MCF 10A (cell line): ENCODE results near the gene ELANE. TPM values are rescaled to one million over a fixed set of nuclear protein-coding genes. Genes with fewer than 3 reads are reported as not detected.
A peak's percentile ranks its signal among the peaks of the same experiment; 100 is the strongest.
"Not testable (repeated sequence)": the region's sequence is repeated elsewhere in the genome, so short reads cannot be mapped to it uniquely, and the experiment has no call there.

Source experiments
- BruUV-seq: library from RNA; stranded (reverse); fragments of 400-500 nt; replicated peaks from 2 replicates; lab custom pipeline; 2021; lab: Mats Ljungman, UMichigan
- CTCF ChIA-PET: fragments of 300-600 bp; sonication (Branson Sonifier 250); formaldehyde crosslinking; extraction: SDS; loops from one replicate; lab custom pipeline; 2021; ENCODE audit warnings: antibody characterized with exemption, inconsistent platforms; lab: Yijun Ruan, JAX
- POLR2A ChIA-PET: fragments of 300-600, 350-650 bp; sonication (Branson Sonifier 250); formaldehyde crosslinking; extraction: SDS; loops from one replicate; lab custom pipeline; 2020; ENCODE audit warnings: antibody characterized with exemption, inconsistent platforms; lab: Yijun Ruan, JAX
- DNase-seq: peaks from one replicate; pipeline ENCODE4 v3.0.0-alpha.2; 2018; ENCODE audit not compliant: unreplicated experiment
- H3K27ac Mint-ChIP-seq: one replicate; pipeline ENCODE4 v1.8.0; 2022; ENCODE audit warnings: mild to moderate bottlenecking, low read depth, mixed read lengths; ENCODE audit not compliant: unreplicated experiment
- H3K27me3 Mint-ChIP-seq: one replicate; pipeline ENCODE4 v1.8.0; 2022; ENCODE audit warnings: mixed read lengths; ENCODE audit not compliant: insufficient read depth, unreplicated experiment
- H3K36me3 Mint-ChIP-seq: one replicate; pipeline ENCODE4 v1.8.0; 2022; ENCODE audit warnings: mild to moderate bottlenecking, moderate library complexity, mixed read lengths; ENCODE audit not compliant: insufficient read depth, unreplicated experiment
- H3K4me1 Mint-ChIP-seq: one replicate; pipeline ENCODE4 v1.8.0; 2022; ENCODE audit warnings: mixed read lengths; ENCODE audit not compliant: insufficient read depth, unreplicated experiment
- H3K4me3 Mint-ChIP-seq: one replicate; pipeline ENCODE4 v1.8.0; 2022; ENCODE audit warnings: mild to moderate bottlenecking, moderate library complexity, mixed read lengths; ENCODE audit not compliant: unreplicated experiment
- H3K9me3 Mint-ChIP-seq: one replicate; pipeline ENCODE4 v1.8.0; 2022; ENCODE audit warnings: mixed read lengths; ENCODE audit not compliant: unreplicated experiment
- intact Hi-C: fragments of 100-400 bp; cut with micrococcal nuclease; formaldehyde crosslinking; loops from 2 replicates; pipeline ENCODE4 v1.14.1; 2022
- total RNA-seq: library from RNA; stranded (reverse); gene quantifications from 2 replicates; pipeline ENCODE4 v1.2.3, GENCODE V29; 2022
- TF ChIP-seq, protein P1 (sequence below): fragments of 200-600 bp; IDR thresholded peaks from one replicate; pipeline ENCODE4 v1.8.0; 2022; ENCODE audit warnings: antibody characterized with exemption, mild to moderate bottlenecking; ENCODE audit not compliant: unreplicated experiment

The ELANE gene
- total RNA-seq, 1 experiment from 2014 or later, result not detected

DNA sequence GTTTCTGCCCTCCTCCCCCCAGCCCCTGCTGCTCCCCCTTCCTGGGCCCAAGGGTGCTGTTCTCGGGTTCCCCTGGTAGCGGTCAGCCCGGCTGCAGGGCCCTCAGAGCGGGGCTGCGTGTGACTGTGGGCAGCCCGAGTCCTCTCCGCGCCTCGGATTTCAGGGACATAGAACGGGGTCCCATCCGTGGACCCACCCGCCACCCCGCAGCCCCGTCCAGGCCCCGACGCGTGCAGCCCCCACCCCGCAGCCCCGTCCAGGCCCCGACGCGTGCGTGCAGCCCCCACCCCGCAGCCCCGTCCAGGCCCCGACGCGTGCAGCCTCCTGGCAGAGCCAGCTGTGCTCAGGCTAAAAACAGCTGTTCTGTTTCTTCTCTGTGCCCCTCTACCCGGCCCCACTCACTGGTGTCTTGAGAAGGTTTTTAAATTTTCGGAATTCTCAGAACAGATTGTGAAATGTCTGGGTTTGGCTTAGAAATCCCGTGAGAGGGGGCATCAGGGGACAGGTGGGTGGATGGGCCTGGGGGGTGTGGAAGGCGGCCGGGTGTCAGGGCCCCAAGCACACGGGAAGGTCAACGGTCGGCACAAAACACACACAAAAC is 16.8 kb upstream of the ELANE start:
- Mint-ChIP-seq H3K27ac (no peak overlapping the region), H3K4me3 (no peak overlapping the region), H3K36me3 (no peaks in the 10 kb centered on the region), H3K27me3 (peaks cover 17% of the 10 kb centered on the region), H3K9me3 (no peaks in the 10 kb centered on the region), H3K4me1 (no peaks in the 10 kb centered on the region)
- no TSS peak for BruUV-seq
- TF ChIP-seq, protein P1, sequence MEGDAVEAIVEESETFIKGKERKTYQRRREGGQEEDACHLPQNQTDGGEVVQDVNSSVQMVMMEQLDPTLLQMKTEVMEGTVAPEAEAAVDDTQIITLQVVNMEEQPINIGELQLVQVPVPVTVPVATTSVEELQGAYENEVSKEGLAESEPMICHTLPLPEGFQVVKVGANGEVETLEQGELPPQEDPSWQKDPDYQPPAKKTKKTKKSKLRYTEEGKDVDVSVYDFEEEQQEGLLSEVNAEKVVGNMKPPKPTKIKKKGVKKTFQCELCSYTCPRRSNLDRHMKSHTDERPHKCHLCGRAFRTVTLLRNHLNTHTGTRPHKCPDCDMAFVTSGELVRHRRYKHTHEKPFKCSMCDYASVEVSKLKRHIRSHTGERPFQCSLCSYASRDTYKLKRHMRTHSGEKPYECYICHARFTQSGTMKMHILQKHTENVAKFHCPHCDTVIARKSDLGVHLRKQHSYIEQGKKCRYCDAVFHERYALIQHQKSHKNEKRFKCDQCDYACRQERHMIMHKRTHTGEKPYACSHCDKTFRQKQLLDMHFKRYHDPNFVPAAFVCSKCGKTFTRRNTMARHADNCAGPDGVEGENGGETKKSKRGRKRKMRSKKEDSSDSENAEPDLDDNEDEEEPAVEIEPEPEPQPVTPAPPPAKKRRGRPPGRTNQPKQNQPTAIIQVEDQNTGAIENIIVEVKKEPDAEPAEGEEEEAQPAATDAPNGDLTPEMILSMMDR, result no peak
- no peak for DNase-seq
- ChIA-PET CTCF (no interaction called here), POLR2A (no interaction called here)
- intact Hi-C loops, result no loop called here

DNA sequence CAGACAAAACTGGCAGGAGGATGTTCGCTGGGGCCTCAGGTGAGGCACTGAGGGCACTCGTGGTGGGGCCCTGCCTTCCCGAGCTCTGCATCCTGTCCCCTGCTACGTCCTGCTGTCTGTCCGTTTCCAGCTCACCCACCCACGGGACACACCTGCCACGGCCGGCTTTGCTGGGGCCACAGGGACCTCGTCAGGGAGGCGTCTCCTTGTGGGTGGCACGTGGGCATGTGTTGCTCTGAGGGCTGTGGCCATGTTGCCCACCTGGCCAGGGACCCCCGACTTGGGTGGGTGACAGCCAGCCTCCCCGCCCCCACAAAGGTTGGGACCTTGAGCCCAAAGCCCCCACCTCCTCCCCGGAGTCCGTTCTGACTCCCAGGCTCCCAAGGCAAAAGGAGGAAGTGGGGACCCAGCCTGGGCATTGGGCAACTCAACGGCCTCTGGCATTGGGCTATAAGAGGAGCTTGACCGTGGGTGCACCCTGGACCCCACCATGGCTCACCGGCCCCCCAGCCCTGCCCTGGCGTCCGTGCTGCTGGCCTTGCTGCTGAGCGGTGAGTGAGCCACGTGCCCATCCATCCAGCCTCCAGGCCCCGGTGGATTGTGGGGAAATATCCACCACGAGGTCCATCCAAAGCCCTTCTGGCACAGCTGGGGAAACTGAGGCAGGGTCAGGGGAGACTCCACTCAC is 11.4 kb upstream of the ELANE start, which contains the start of gene PRTN3:
TSS of gene PRTN3 (plus strand) at position 481 of the 688 bp plus-strand sequence. CDS start at position 491, 10 bp downstream.
- H3K27ac Mint-ChIP-seq, result peak within 1 kb of the TSS; percentile 51
- POLR2A ChIA-PET, result no interaction called here
- CTCF ChIA-PET, result interaction anchor here (0.5 to 0.6 kb wide), 2 partner anchors 73 to 130 kb away, joined by 3 read pairs; no protein-coding TSS in a partner anchor

DNA sequence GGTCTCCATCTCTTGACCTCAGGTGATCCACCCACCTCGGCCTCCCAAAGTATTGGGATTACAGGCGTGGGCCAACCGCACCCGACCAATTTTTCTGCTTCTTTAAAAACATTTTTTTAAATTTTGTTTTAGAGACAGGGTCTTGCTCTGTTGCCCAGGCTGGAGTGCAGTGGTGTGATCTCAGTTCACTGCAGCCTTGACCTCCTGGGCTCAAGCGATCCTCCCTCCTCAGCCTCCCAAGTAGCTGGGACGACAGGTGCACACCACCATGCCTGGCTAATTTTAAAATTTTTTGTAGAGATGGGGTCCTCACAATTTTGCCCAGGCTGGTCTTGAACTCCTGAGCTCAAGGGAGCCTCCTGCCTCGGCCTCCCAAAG is 9.3 kb upstream of the ELANE start:
- POLR2A ChIA-PET, BruUV-seq, H3K27ac Mint-ChIP-seq, intact Hi-C loops, H3K4me3 Mint-ChIP-seq, DNase-seq, H3K36me3 Mint-ChIP-seq, H3K9me3 Mint-ChIP-seq: not testable (repeated sequence)
- H3K27me3 Mint-ChIP-seq, result peaks cover 22% of the 10 kb centered on the region
- H3K4me1 Mint-ChIP-seq, result peaks cover 12% of the 10 kb centered on the region
- CTCF ChIA-PET, result interaction anchor here (0.6 to 0.8 kb wide), 3 partner anchors 50 to 115 kb away, joined by 3 to 4 read pairs (median 3); partner anchors contain the start of genes MED16 and RNU6-9

More for the DNA sequence above, 11.4 kb upstream of the ELANE start, which contains the start of gene PRTN3:
- no TSS peak for BruUV-seq
- peaks cover 7% of the 10 kb centered on the region for H3K9me3 Mint-ChIP-seq
- H3K27me3 Mint-ChIP-seq, result peaks cover 23% of the 10 kb centered on the region
- H3K4me3 Mint-ChIP-seq, result no peak within 1 kb of the TSS
- intact Hi-C loops, result no loop called here
- TF ChIP-seq, protein P1, result no peak
- no peak for DNase-seq
- H3K4me1 Mint-ChIP-seq, result peaks cover 6% of the 10 kb centered on the region
- H3K36me3 Mint-ChIP-seq, result no peaks in the 10 kb centered on the region

DNA sequence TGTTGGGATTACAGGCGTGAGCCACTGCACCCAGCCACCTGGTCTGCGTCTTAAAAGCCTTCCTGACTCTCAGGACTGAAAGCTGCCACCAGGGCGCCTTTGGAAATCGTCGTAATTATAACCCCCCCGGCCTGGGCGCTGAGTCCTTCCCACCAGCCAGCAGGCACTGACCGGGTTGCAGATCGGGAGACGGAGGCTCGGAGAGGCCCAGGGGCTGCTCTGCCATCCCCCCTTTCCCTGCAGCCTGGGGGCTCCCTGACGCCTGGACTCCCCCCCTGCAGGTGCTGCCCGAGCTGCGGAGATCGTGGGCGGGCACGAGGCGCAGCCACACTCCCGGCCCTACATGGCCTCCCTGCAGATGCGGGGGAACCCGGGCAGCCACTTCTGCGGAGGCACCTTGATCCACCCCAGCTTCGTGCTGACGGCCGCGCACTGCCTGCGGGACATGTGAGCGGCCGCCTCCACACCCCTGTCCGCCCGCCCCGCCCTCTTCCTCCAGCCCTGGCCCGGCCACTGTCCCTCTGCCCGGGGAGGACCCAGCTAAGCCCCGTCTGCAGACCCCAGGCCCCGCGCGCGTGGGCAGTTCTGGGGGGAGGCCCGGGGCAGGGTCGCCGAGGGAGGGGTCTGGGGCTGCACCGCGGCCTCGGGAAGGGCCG is 8.8 kb upstream of the ELANE start:
- Mint-ChIP-seq H3K4me3 (peak overlapping the region; percentile 59), H3K4me1 (peaks cover 12% of the 10 kb centered on the region), H3K36me3 (no peaks in the 10 kb centered on the region), H3K27ac (no peak overlapping the region), H3K27me3 (peaks cover 23% of the 10 kb centered on the region), H3K9me3 (peaks cover 7% of the 10 kb centered on the region)
- intact Hi-C loops, result no loop called here
- no TSS peak for BruUV-seq
- peak; percentile 33 for DNase-seq
- POLR2A ChIA-PET, result interaction anchor here (0.7 kb wide), 1 partner anchor 25 kb away, joined by 3 read pairs; no protein-coding TSS in a partner anchor
- CTCF ChIA-PET, result interaction anchor here (0.6 to 0.8 kb wide), 3 partner anchors 50 to 115 kb away, joined by 3 to 4 read pairs (median 3); partner anchors contain the start of genes MED16 and RNU6-9
- TF ChIP-seq, protein P1, result no peak
